ENCODE data around the gene RASSF5. TPM values are rescaled to one million over a fixed set of nuclear protein-coding genes. Genes with fewer than 3 reads are reported as not detected.

RASSF5 gene
- total and polyA plus RNA-seq, 2 of the 13 experiments (the other 11 are each of a cell fraction or from before 2014, with no cell fraction given): 0.18 to 0.40 TPM

DNA sequence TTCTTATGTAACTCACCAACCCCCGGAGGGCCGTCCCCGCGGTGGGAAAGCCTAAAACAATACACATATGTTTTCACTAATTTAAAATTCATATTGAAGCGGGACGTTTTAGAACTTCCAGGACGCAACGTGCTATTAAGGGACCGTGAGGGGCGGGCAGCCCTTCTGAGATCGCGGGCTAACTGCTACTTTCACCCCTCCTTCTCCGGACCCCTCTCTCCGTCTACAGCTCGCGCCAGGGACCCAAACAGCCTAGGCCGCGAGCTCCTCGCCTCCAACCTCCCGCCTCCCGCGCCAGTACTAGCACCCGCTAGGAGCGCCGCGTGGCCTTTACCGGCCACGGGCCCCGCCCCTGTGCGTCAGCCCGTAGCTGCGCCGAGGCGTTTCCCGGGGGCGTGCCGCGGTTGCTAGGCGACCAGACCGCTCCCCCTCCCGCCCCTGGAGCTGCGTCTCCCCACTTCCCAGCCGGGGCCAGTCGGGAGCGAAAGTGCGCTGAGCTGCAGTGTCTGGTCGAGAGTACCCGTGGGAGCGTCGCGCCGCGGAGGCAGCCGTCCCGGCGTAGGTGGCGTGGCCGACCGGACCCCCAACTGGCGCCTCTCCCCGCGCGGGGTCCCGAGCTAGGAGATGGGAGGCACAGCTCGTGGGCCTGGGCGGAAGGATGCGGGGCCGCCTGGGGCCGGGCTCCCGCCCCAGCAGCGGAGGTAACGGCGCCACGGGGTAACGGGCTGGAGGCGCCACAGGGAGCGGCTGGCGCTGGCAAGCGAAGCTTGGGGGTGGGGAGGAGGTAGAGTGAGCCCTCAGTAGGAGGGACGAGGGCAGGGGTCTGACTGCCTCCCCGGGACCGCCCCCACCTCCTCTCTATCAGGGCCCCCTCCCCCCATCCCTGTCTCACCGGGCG is 128.0 kb downstream of the RASSF5 start, which contains the start of gene DYRK3 (continued):
- TF ChIP-seq, protein P1, sequence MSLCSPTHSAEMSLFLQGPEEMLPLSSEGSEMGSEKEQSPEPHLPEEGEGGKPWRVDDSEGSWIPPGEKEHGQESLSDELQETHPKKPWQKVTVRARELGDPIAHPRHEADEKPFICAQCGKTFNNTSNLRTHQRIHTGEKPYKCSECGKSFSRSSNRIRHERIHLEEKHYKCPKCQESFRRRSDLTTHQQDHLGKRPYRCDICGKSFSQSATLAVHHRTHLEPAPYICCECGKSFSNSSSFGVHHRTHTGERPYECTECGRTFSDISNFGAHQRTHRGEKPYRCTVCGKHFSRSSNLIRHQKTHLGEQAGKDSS (CRISPR knock-in tag; IDR thresholded peaks at IDR 0.05; ENCODE audit: borderline replicate concordance, low read depth): no peak; the same call in 1 of the 2 replicates
- TF ChIP-seq, protein P2, sequence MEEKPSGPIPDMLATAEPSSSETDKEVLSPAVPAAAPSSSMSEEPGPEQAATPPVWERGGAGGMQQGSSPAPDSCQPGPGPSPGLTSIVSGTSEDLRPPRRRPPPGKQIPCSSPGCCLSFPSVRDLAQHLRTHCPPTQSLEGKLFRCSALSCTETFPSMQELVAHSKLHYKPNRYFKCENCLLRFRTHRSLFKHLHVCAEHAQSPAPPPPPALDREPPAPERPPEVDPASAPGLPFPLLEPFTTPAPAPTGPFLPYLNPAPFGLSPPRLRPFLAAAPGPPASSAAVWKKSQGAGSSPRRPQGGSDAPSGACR (CRISPR knock-in tag; IDR thresholded peaks at IDR 0.05): no peak
- TF ChIP-seq ZNF883 (CRISPR knock-in tag; IDR thresholded peaks at IDR 0.05; ENCODE audit: not compliant biosample characterization): no peak
- TF ChIP-seq, protein P3, sequence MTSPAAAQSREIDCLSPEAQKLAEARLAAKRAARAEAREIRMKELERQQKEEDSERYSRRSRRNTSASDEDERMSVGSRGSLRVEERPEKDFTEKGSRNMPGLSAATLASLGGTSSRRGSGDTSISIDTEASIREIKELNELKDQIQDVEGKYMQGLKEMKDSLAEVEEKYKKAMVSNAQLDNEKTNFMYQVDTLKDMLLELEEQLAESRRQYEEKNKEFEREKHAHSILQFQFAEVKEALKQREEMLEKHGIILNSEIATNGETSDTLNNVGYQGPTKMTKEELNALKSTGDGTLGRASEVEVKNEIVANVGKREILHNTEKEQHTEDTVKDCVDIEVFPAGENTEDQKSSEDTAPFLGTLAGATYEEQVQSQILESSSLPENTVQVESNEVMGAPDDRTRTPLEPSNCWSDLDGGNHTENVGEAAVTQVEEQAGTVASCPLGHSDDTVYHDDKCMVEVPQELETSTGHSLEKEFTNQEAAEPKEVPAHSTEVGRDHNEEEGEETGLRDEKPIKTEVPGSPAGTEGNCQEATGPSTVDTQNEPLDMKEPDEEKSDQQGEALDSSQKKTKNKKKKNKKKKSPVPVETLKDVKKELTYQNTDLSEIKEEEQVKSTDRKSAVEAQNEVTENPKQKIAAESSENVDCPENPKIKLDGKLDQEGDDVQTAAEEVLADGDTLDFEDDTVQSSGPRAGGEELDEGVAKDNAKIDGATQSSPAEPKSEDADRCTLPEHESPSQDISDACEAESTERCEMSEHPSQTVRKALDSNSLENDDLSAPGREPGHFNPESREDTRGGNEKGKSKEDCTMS (CRISPR knock-in tag; conservative IDR thresholded peaks at IDR 0.05): no peak
- TF ChIP-seq ZNF792 (CRISPR knock-in tag; IDR thresholded peaks at IDR 0.05): peak; percentile 76; the same call in 1 of the 2 replicates
- TF ChIP-seq TBL1XR1 (IDR thresholded peaks at IDR 0.05; ENCODE audit: borderline replicate concordance, low read length, partially characterized antibody): no peak
- TF ChIP-seq REPIN1 (CRISPR knock-in tag; IDR thresholded peaks at IDR 0.05; ENCODE audit: borderline replicate concordance, low read depth): no peak
- TF ChIP-seq, protein P4, sequence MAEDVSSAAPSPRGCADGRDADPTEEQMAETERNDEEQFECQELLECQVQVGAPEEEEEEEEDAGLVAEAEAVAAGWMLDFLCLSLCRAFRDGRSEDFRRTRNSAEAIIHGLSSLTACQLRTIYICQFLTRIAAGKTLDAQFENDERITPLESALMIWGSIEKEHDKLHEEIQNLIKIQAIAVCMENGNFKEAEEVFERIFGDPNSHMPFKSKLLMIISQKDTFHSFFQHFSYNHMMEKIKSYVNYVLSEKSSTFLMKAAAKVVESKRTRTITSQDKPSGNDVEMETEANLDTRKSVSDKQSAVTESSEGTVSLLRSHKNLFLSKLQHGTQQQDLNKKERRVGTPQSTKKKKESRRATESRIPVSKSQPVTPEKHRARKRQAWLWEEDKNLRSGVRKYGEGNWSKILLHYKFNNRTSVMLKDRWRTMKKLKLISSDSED (CRISPR knock-in tag; IDR thresholded peaks at IDR 0.05): no peak
- TF ChIP-seq ZNF20 (CRISPR knock-in tag; IDR thresholded peaks at IDR 0.05): no peak
- peak; percentile 72; the same call in 1 of the 2 replicates for TF ChIP-seq ZNF709 (CRISPR knock-in tag; IDR thresholded peaks at IDR 0.05)
- no peak; the same call in 1 of the 2 replicates for TF ChIP-seq NFYC (CRISPR knock-in tag; IDR thresholded peaks at IDR 0.05)
- no peak for TF ChIP-seq MAFG (CRISPR knock-in tag; IDR thresholded peaks at IDR 0.05)
- TF ChIP-seq SSRP1 (CRISPR knock-in tag; IDR thresholded peaks at IDR 0.05): no peak
- peak; percentile 75 for TF ChIP-seq TBX2 (CRISPR knock-in tag; IDR thresholded peaks at IDR 0.05; ENCODE audit: borderline replicate concordance)
- TF ChIP-seq, protein P5, sequence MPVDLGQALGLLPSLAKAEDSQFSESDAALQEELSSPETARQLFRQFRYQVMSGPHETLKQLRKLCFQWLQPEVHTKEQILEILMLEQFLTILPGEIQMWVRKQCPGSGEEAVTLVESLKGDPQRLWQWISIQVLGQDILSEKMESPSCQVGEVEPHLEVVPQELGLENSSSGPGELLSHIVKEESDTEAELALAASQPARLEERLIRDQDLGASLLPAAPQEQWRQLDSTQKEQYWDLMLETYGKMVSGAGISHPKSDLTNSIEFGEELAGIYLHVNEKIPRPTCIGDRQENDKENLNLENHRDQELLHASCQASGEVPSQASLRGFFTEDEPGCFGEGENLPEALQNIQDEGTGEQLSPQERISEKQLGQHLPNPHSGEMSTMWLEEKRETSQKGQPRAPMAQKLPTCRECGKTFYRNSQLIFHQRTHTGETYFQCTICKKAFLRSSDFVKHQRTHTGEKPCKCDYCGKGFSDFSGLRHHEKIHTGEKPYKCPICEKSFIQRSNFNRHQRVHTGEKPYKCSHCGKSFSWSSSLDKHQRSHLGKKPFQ (CRISPR knock-in tag; IDR thresholded peaks at IDR 0.05; ENCODE audit: insufficient replicate concordance): no peak
- no peak; the same call in 1 of the 2 replicates for TF ChIP-seq NCOA2 (CRISPR knock-in tag; IDR thresholded peaks at IDR 0.05)
- TF ChIP-seq ZNF558 (CRISPR knock-in tag; IDR thresholded peaks at IDR 0.05; ENCODE audit: borderline replicate concordance): no peak
- TF ChIP-seq, protein P6, sequence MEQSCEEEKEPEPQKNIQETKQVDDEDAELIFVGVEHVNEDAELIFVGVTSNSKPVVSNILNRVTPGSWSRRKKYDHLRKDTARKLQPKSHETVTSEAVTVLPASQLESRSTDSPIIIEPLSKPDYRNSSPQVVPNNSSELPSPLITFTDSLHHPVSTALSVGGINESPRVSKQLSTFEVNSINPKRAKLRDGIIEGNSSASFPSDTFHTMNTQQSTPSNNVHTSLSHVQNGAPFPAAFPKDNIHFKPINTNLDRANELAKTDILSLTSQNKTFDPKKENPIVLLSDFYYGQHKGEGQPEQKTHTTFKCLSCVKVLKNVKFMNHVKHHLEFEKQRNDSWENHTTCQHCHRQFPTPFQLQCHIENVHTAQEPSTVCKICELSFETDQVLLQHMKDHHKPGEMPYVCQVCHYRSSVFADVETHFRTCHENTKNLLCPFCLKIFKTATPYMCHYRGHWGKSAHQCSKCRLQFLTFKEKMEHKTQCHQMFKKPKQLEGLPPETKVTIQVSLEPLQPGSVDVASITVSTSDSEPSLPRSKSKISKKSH (CRISPR knock-in tag; IDR thresholded peaks at IDR 0.05; ENCODE audit: borderline replicate concordance): peak; percentile 16; the same call in 1 of the 2 replicates
